PC-3 (cell line): ENCODE measurements around the gene RTN4RL2.

Experiments used
- CTCF ChIP-seq: fragments of 300-600 bp; sonication (generic); conservative IDR thresholded peaks from 2 replicates; pipeline ENCODE4 v1.5.1; 2017; ENCODE audit warnings: antibody characterized with exemption, low read depth, mild to moderate bottlenecking, low read length
- EZH2 ChIP-seq: fragments of 300-600 bp; sonication (generic); IDR thresholded peaks from one replicate; pipeline ENCODE4 v1.6.1; 2017; ENCODE audit warnings: antibody characterized with exemption, mild to moderate bottlenecking, low read length; ENCODE audit not compliant: unreplicated experiment
- EZH2phosphoT487 ChIP-seq: fragments of 300-600 bp; sonication (generic); IDR thresholded peaks from 2 replicates; pipeline ENCODE4 v1.6.1; 2018; ENCODE audit warnings: mild to moderate bottlenecking, antibody characterized with exemption, low read length, borderline replicate concordance

GRCh38 chr11:57499983-57500461 lies 39.7 kb downstream of the RTN4RL2 start:
- no peak for TF ChIP-seq CTCF
- TF ChIP-seq EZH2 = no peak
- TF ChIP-seq EZH2phosphoT487 = no peak
